Activated effector memory CD4-positive, alpha-beta T cell treated with anti-CD3 and anti-CD28 coated beads, Interleukin-2, amount 50 U/mL, for 16 hours (primary cell): ENCODE measurements around the gene PRKRA.
"Not testable (repeated sequence)": the region's sequence is repeated elsewhere in the genome, so short reads cannot be mapped to it uniquely, and the experiment has no call there.

ENCODE experiments used
- DNase-seq: peaks from one replicate; pipeline ENCODE4 v3.0.0-alpha.2; 2020

The PRKRA gene

DNA sequence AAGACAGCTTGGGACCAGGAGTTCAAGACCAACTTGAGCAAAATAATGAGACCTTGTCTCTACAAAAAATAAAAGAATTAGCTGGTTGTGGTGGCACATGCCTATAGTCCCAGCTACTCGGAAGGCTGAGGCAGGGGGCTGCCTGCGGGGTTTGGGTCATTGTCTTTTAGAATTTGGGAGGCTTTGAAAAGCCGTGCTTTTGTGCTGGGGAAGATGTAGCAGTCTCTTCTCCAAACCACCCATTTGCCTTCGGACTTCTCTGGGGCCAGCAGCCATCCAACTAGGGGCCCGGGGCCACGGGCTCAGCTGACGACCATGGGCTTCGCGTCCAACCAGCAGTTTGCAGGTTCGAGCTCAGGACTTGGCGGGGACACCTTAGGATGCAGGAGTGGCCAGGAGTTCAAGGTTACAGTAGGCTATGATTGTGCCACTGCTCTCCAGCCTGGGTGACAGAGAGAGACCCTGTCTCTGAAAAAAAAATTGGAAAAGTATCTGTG is 6.5 kb upstream of the PRKRA start:
- no peak for DNase-seq

DNA sequence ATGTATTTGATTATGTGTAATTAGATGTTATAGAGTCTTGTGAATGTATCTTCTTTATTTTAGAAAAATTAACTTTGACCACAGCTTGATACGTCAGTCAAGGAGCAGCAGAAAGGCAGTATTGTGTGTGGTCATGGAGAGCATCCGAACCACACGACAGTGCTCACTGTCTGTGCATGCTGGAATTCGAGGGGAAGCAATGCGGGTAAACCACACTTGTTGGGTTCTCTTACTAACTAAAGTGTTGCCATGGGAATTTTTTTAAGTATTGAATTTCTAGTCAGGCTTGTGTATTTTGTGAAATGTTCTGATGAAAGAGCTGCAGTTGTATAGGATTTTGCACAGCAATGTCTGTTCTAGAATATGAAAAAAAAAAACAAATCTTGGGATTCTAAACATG is 5.0 kb upstream of the PRKRA start:
- DNase-seq: no peak

GRCh38 chr2:178452870-178453269 is 1.9 kb upstream of the PRKRA start:
- no peak for DNase-seq

GRCh38 chr2:178452334-178452733 is 1.4 kb upstream of the PRKRA start:
- DNase-seq: no peak

- DNase-seq: no peak
Observed at GRCh38 chr2:178450524-178450773, 526 bp downstream of the PRKRA start.

DNA sequence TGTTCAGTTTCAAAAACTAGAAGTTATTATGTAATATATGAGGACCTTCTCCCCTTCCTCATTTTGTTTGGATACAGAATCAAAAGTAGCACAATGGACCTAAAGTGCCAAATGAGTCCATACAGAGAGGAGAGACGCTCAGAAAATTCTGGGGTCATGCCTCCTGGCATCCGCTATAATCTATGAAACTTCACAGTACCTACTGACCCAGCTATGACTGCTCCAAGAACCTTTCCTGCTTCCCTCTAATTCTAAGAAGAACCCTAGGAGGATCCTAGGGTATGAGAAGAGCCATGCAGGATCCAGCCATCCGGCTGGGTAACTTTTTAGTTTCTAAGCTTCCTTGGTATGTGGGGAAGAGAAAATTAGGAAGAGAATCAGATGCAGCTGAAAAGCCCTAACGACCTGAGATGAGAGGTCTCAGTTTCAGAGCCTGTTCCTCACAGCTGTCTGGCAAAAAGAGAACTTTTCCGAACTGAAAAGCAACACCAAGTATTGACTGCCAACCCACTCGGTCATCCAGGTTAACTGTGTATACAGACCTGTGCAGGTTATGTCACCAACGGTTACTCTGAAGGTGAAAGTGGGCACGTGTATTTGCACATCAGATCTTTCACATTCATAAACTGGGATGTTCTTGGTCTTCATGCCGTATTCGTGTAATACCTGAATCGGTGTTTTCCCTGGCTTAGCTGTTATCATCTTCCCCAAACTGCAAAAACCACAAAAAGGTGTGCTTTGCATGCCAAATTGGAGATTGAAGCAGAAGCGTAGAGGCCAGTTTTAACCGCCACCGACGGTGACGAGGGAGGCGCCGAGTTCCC is 1.1 kb downstream of the PRKRA start:
- DNase-seq: no peak

GRCh38 chr2:178448968-178449661 is 1.9 kb downstream of the PRKRA start:
- DNase-seq: no peak

- no peak for DNase-seq
Observed at GRCh38 chr2:178441426-178441825, 9.5 kb downstream of the PRKRA start.

GRCh38 chr2:178436662-178437061 is 14.3 kb downstream of the PRKRA start:
- no peak for DNase-seq

DNA sequence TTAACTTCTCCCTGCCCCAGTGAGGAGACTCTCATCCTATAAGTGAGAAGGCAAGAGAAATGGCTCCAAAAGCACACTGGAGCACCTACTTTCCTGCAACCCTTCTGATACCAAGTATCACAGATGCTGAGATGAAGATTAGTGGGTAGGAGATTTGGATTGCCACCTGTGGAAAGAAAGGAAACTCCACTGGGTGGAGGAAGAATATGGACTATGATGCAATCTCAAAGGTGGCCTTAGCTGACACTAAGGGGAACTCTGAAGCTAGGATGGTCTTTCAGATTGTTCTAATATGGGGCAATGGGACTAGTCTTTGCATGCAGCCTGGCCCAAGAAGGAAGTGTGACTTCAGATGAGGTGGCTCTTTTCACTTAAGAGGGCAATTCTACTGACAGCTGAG is 21.6 kb downstream of the PRKRA start:
- DNase-seq: no peak

DNA sequence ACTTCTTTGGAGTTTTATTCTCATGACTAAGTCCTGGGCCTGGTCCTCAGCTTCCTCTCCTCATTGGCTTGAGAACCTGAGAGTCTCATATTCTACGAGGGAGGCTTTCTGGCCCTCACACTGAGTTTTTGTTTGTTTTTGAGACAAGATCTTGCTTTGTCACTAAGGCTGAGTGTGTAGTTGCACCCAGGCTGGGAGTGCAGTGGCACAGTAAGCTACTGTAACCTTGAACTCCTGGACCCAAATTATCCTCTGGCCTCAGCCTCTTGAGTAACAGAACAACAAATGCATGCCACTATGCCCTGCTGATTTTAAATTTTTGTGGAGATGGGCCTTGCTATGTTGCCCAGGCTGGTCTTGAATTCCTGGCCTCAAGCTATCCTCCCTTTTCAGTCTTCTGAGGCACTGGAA is 22.6 kb downstream of the PRKRA start:
- no peak for DNase-seq

DNA sequence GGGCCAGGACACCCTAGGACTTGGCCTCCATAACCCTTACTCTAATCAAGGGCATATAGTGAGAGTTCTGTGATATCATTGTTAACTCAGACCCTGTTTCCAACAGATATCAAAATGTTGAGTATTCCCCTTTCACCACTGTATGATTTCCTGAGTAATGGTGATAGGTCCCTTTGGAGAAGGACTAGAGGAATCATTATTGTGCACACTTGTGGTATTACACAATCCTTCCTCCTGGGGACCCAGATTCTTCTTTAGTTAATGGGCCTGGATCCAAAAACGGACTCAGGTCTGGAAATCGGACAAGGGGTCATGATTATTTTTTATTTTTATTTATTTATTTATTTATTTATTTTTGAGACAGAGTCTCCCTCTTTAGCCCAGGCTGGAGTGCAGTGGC is 23.5 kb downstream of the PRKRA start:
- DNase-seq: no peak

DNA sequence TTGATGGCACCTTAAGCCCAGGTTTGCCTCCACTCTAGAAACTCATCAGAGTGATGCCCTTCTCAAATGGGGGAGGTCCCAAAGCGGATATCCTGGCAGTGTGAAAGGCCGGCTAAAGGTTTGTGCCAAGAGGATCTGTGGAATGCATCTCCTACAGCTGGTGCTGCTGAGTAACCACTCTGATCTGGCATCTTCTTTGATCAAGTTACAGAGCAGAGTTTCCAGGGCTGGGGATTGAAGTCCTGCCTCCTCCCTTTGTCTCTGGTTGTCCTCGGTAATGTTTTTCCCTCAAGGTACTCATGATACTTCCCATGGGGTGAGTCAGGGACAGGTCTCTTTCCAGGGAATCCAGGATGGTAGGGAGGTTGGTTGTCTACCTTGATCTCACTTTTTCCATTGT is 24.6 kb downstream of the PRKRA start:
- DNase-seq: no peak

DNA sequence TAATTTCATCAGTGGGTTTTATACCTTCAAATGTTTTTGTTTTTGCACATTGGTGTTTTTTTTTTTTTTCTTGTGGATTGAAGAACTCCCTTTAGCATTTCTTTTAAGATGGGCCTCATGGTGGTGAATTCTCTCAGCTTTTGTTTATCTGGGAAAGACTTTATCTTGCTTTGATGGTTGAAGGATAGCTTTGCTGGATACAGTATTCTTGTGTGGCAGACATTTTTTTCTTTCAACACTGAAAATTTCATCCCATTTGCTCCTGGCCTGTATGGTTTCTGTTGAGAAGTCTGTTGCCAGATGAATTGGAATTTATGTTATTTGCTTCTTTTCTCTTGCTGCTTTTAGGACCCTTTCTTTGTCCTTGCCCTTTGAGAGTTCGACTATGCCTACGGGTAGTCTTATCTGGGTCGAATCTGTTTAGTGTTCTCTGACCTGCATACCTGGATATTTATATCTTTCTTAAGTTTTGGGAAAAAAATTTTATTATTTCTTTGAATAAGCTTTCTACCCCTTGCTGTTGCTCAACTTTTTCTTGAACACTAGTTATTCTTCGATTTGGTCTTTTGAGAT is 25.6 kb downstream of the PRKRA start:
- DNase-seq: no peak

- not testable (repeated sequence) for DNase-seq
Observed at GRCh38 chr2:178423746-178424145, 27.2 kb downstream of the PRKRA start.

DNA sequence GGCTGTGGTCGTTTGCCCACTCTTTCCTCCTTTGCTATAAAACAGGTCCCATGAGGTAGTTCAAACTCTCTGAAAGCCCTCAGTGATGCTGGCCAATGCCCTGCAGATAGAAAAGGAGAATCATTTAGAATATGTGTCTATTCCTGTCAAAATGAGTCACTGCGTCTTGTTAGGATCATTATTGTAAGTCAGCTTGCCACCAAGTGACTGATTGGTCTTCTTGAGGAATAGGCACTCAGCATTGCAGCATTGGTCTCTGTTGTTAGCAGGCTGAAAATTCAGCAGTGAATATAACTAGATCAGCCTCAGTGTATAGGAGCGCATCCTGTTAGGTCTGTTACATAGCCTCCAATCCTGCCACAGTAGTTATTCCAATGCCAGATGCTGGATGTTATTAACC is 28.9 kb downstream of the PRKRA start:
- no peak for DNase-seq

DNA sequence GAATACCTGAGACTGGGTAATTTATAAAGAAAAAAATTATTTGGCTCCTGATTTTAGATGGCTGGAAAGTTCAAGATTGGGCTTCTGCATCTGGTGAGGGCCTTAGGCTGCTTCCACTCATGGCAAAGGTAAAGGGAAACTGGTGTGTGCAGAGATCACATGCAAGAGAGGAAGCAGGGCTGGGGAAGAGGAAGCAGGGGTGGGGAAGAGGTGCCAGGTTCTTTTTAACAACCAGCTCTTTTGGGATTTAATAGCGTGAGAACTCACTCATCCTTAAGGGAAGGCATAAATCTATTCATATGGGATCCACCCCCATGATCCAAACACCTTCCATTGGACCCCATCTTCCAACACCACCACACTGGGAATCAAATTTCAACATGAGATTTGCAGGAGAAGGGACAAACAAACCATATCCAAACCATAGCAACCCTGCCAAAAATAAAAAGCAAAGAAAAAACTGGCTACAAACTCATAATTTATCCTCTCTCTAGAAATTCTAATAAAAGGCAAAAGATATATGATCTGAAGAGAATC is 30.4 kb downstream of the PRKRA start:
- DNase-seq: no peak

DNA sequence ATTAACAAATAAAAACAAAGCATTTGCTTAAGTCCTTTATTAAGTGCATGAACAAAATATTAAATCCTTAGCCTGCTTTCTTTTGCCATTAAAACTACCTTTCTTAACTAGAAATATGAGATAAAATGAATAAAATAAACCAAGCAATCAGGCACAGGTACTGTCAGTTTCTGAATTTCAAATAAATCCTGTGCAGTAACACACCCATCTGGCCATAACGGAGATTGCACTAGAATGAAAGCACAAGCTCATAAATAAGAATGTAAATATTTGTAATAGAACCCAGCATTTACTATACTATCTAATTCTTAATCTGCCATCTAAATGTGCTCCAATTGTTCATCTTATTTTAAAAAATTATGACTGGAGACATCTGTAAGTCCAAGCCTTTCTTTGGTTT is 31.9 kb downstream of the PRKRA start:
- DNase-seq: no peak

DNA sequence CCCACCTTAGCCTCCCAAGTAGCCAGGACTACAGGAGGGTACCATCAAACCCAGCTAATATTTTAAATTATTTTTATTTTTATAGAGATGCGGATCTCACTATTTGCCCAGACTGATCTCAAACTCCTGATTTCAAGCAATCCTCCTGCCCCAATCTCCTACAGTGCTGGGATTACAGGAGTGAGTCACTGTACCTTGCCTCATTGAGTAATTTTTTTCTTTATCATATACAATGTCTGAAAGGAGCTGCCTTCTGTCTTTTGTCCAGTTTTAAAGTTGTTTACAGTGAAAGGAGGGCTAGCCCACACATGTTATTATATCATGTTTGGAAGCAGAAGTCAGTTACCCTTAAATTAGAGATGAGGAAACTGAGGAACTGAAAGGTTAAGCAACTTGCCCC is 32.5 kb downstream of the PRKRA start:
- no peak for DNase-seq

DNA sequence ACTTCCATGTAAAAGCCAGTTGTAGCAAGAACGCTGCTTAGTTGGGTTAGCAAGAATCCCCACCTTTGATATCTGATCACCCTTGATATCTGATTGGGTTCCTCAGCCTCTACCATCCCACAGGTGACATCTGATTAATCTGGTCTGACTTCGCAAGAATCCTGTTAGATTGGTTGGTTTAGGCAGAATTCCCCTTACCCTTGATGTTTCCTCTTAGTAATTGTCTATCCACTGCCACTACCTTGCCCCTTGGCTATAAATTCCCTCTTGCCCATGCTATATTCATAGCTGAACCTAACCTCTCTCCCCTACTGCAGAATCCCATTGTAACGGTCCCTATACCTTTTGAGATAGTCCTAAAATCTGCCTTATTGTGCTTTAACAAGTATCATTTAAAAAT is 33.1 kb downstream of the PRKRA start:
- DNase-seq: no peak

DNA sequence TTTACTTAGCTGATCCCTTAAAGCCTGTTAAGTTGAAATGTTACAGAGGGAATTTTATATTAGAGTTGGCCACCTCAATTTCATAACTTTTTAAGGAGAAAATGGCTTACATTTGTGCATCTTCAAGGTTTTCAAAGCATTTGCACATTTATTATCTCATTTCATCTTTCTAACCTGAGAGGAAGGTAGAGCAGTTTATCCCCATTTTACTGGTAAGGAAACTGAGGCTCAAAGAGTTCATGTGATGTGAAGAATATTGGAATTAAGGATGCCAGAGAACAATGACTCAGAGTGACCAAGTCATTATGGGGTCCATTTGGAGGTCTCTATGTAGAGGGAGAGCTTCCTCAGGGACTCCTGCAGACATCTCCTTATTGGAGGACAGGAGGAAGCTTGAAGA is 35.0 kb downstream of the PRKRA start:
- DNase-seq: no peak

DNA sequence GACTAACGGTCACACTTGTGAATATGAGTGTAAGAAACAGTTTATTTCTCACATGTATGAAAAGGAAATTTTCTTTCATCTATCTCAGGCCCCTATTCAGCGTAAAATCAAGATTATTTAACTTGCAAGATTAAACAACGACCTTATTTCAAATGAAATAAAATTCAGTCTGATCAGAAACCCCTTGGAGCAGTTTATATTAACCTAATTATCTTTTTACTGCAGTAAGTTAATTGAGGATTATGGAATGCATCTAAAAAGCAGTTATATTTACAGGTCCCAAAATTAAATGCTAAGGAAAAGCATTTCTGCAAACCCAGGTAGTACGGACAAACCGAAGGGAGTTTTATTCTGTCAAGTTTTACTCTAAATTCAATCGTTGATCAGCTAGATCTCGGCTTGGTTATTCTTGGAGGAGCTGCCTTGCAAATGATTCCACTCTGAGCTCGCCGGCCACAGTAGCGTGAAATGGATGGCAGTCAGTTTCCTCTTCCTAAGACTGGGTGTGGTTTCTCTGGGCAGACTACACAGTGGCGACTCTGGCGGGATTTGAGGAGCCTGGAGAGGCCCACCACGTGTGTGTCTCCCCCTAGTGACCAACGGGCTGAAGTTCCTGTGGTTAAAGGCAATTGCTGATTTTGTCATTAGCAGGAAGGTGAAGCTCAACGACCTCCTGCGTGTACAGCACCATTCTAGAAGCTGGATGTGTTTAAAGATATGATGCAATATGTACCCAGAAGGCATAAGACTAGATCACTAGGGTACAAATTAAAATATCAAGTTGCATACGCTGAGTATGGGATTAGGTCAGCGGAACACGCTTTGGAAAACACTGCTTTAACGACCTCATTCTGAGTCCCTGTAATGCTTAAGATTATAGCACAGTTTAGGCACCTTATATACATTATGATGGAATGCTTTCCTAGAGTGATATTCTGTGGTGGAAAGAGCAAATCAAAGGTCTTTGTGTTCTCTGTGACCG is 36.4 kb downstream of the PRKRA start:
- DNase-seq: peak; percentile 91
